GM12892 (cell line): Measurements from ENCODE around the gene TTC33.

Source experiments
- POLR2A ChIP-seq: IDR thresholded peaks from 2 replicates; pipeline ENCODE4 v1.6.1; 2011; ENCODE audit warnings: low read depth, low read length, control low read depth
- POLR2AphosphoS5 ChIP-seq: IDR thresholded peaks from 2 replicates; pipeline ENCODE4 v1.6.1; 2011; ENCODE audit warnings: low read depth, low read length, control low read depth

GRCh38 chr5:40634593-40634992 is 121.2 kb downstream of the TTC33 start:
- TF ChIP-seq POLR2A (no peak), POLR2AphosphoS5 (no peak)
